ENCODE results near the gene P4HTM.
A peak's percentile ranks its signal among the peaks of the same experiment; 100 is the strongest.

The P4HTM gene

DNA sequence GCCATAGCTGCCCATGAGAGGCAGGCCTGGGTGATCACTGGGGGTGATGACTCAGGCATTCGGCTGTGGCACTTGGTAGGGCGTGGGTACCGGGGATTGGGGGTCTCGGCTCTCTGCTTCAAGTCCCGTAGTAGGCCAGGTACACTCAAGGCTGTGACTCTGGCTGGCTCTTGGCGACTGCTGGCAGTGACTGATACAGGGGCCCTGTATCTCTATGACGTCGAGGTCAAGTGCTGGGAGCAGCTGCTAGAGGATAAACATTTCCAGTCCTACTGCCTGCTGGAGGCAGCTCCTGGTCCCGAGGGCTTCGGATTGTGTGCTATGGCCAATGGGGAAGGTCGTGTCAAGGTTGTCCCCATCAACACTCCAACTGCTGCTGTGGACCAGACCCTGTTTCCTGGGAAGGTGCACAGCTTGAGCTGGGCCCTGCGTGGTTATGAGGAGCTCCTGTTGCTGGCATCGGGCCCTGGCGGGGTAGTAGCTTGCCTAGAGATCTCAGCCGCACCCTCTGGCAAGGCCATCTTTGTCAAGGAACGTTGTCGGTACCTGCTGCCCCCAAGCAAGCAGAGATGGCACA lies 22.5 kb downstream of the P4HTM start:
- DNase-seq, result no peak

DNA sequence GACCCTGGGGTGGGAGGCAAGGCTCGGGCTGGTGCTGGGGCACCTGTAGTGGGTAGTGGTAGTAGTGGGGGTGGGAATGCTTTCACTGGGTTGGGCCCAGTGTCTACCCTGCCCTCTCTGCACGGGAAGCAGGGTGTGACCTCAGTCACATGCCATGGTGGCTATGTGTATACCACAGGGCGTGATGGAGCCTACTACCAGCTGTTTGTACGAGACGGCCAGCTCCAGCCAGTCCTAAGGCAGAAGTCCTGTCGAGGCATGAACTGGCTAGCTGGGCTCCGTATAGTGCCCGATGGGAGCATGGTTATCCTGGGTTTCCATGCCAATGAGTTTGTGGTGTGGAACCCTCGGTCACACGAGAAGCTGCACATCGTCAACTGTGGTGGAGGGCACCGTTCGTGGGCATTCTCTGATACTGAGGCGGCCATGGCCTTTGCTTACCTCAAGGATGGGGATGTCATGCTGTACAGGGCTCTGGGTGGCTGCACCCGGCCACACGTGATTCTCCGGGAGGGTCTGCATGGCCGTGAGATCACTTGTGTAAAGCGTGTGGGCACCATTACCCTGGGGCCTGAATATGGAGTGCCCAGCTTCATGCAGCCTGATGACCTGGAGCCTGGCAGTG lies 23.2 kb downstream of the P4HTM start:
- DNase-seq, result no peak

DNA sequence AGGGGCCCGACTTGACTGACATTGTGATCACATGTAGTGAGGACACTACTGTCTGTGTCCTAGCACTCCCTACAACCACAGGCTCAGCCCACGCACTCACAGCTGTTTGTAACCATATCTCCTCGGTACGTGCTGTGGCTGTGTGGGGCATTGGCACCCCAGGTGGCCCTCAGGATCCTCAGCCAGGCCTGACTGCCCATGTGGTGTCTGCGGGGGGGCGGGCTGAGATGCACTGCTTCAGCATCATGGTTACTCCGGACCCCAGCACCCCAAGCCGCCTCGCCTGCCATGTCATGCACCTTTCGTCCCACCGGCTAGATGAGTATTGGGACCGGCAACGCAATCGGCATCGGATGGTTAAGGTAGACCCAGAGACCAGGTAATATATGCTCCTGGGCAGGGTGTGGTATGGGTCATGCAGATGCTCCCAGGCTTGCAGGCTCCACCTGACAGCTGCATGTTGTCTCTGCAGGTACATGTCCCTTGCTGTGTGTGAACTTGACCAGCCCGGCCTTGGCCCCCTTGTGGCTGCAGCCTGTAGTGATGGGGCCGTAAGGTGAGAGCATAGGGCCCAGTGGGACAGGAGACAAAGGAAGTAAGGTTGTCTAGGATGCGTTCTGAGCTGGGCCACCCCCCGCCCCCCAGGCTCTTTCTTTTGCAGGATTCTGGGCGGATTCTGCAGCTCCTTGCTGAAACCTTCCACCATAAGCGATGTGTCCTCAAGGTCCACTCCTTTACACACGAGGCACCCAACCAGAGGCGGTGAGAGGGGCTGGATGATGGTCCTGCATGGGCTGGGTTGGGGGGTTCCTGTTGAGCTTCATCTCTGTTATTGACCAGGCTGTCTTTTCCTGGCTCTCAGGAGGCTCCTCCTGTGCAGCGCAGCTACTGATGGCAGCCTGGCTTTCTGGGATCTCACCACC lies 24.0 kb downstream of the P4HTM start:
- DNase-seq, result no peak

DNA sequence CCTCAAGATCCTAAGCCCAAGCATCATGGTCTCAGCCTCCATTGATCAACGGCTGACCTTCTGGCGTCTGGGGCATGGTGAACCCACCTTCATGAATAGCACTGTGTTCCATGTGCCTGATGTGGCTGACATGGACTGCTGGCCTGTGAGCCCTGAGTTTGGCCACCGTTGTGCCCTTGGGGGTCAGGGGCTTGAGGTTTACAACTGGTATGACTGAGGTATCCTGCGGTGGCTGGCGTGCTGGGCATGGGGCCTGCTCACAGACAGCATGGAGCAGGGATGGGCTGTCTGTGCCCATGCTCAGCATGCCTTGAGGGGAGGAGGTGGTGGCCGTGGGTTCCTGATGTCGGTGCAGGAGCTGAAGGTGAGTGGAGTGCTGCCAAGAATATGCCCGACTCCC lies 25.0 kb downstream of the P4HTM start:
- no peak for DNase-seq

DNA sequence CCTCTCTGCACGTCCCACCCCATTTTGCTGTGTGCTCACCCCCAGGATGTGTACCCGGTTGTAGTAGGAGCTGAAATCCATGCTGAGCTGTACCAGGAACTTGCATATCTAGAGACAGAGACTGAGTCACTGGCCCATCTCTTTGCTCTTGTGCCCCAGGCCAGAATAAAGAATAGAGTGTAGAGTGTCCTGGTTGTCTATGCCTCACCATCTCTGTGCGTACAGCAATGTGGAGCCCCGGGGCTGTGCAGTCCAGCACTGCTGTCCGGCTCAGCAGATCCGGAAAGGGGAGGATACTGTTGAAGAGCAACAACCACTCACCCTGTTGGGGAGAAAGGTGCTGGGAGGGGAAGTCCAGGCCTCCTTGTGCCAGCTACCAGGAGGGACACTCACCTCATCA lies 25.7 kb downstream of the P4HTM start:
- DNase-seq, result no peak

DNA sequence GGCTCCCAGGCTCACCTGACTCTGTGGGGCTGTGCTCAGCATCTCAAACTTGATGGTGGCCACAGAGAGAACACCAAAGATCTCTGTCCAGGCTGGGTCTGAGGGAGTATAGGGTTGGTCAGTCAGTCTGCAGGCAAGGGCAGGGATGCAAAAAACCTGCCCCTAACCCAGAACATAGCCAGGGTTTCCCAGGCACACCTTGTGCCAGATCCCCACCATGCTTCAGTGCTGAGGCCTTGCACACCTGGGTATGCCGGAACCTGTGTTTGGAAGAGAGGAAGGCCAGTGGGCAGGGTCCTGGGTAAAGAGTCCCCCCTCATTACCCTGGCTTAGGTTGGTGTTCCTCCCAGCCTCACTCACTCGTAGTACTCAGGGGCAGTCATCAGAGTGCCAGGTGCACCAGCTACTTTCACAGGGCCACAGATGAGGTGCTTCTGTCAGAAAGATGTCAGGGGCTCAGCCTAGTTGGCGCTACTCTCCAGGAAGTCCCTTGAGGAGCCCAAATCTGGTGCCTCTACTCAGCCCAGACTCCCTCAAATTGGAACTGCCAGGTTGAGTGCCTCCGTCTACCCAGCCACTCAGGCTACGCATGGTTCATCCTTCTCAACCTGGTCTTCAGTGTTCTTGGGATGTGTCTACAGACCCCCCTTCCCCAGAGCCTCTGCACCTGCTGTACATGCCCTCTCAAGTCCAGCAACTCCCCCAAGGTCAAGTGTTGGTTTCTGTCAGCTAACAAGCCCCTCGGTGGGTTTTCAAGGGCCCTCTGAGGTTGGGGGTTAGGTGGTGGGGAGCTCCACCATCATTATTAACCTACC lies 26.6 kb downstream of the P4HTM start:
- no peak for DNase-seq

DNA sequence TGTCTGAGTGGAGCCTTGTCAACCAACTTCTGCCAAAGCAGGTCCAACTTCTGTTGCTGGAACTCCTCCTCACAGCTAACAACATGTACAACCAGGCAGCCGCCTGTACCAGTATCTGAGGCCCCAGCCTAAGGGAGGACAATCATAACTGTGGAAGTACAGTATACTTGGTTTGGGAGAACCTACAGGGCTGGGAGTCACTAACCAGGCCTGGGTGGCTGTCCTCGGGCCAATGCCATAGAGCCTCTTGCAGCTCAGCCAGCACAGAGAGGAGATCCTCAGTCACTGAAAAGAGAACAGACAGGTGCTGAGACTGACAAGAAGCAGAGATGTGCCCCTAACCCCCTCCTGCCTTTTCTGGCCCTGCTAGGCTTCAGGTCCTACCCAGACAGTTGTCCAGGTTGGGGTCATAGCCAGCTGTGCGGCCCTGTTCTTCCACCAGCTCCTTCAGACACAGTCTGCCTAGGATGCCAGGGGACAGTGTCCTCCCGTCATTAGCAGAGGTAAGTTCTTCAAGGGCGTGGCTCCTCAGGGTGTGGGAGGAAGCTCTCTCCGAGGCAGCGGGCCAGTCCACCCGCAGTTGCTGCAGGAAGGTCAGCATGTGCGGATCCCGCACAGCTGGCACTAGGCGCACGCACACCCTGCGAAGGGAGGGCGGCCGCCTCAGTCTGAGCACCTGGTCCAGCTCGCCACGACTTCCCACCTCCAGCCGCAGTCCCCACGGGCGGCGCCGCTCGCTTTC lies 27.4 kb downstream of the P4HTM start:
- DNase-seq, result no peak

DNA sequence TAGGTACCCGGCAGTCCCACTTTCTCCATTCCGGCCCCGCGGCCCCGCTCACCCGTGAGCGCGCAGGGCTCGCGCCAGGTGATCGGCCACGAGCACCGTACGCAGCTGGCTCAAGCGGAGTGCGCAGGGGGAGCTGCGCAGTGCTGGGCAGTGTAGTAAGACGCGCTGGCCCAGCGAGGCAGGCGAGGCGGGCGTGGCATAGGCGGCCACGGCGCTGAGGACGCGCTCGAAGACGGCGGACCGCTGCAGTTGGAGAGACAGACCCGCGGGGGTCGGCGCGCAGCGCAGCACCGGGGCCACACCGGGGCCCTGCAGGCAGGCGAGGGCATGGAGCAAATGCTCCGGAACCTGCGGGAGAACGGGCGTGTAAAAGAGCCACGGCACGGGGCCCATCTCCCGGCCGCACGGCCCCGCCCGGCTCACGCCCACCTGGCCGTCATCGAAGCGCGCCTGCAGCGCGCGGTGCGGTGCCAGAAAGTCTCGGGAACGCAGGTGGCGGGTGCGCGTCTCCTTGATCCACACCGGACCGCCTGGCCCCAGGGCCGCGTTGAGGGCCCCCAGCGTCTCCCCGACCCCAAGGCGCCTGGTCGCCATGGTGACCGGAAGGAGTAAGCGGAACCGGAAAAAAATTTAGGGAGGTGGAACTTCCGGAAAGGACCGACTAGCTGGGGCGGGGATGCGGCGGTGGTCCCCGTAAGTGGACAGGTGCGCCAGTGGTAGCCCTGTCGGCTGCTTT lies 28.1 kb downstream of the P4HTM start, which contains the start of gene DALRD3:
DALRD3 (minus strand) TSS at position 610 of the 736 bp plus-strand sequence; CDS start at position 594, 16 bp downstream.
- peak; percentile 58 for DNase-seq

DNA sequence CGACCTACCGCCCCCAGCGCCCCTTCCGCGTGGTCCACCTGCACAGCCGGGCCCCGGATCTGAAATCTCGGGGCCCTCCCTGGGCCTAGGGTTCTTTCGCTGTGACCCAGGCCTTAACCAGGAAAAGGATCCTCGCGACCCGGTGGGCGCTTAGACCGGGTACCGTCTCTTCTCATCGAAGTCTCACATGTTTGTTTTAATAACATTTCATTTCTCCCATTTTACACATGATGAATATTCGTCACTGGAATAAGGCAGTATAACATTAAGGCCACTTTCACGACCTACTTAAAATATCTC lies 28.6 kb downstream of the P4HTM start:
- DNase-seq, result peak; percentile 58

DNA sequence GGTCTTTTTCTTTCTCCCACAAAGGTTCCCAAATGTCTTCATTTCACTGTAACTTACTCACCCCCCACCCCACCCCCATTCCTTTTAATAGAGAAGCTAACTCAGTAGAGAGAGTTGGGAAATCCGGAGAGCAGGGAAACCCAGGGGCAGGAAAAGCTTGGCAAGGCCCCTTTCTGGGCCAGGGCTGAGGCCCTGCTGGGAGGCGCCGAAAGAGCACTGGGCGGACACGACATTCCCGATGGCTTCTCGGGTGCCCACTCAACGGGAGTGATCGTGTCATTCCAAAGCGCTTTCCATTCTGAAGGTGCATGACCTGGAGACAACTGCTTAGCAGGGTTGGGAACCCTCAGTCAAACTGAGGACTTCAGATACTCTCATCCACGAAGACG lies 29.9 kb downstream of the P4HTM start:
- DNase-seq, result no peak

DNA sequence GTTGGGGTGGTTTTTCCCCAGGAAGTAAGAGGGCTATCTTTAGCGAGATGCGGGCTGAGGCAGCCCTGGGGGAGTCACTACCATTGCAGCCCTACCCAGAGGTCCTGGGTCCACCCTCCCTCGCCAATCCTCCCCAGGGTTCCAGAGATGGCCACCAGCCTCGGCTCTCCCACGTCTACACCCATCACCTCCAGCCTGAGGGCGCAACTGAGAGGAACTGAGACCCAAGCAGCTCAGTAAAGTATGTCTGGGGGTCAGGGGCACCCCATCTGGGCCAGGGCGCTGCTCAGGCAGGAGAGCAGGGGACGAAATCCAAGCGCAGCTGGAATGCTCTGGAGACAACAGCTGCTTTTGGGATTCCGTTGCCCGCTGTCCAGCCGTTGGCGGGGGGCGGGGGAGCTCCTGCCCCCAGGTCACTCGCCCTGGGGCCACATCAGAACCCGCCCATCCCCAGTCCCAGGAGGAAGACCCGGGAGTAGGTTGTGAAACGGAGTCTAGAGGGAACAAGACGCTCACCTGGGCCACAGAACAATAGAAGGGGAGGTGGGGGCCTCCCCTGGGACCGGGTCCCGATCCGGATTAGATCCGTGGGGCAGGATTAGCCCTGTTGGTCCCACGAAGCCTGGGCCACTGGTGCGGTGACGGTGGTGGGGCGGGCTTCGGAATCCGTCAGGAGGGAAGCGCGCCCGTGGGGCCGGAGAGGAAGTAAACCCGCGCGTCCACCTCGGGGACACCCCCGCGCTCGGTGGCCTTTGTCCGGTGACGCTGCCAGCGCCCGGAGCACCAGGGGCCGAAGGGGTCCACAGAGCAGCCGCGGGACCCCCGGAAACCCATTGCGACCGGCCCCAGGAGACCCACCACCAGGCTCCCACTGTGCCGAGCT lies 30.5 kb downstream of the P4HTM start:
- no peak for DNase-seq

DNA sequence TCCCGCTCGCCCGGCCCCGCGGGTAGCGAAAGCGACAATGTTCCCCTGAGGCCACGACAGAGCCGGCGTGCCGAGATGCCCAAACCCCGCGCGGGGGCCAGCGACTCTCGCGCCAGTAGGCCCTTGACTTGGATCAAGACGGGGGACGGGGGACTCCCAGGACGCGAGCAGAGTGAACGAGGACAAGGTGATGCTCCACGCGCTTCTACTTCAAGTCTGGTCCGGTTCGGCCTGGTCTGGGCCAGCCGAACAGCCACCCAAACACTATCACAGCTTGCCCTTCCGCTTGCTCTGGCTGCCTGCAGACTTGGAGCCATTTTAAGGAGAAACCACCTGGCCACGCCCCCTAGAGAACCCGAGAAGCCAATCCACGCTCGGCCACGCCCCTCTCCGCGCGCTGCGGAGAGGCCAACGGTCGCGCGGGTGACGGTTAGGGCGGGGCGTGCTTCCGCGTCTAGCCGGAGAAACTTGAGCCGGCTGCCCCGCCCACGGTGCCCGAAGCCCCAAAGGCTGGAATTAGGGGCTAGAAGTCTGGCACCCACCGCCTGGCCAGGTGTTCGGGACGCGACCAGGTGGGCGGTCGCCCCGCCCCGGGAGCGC lies 31.3 kb downstream of the P4HTM start:
- peak; percentile 98 for DNase-seq

DNA sequence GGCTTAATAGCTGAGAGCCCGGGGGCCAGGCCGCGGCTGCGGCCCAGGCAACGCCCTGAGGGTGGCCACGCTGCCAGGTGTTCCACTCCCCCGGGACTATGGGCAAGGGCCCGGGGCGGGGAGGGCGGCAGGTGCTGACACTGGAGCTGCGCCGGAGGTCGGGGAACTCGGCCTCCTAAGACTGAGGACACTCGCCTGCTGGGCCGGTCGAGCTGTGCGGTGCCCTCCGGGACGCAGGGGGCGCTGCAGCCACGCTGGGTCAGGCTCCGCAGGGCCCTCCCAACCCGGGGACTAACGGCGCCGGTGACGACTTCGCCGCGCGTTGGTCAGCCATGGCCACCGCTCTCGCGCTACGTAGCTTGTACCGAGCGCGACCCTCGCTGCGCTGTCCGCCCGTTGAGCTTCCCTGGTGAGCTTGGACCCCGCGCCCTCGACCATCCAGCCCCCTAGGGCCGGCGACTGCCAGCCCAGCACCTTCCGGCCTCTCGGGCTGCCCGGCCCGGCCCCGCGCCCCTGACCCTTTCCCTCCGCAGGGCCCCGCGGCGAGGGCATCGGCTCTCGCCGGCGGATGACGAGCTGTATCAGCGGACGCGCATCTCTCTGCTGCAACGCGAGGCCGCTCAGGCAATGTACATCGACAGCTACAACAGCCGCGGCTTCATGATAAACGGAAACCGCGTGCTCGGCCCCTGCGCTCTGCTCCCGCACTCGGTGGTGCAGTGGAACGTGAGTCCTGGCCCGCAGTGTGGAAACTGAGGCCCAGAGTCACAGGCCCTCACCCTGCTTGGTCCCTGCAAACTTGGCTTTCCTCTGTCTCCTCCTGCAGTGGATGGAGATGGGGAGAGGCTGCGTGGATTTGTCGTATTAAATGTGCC lies 32.0 kb downstream of the P4HTM start, which contains the start of gene NDUFAF3:
NDUFAF3 (plus strand) TSS at position 309 of the 875 bp plus-strand sequence; CDS start at position 333, 24 bp downstream.
- DNase-seq, result peak; percentile 77

DNA sequence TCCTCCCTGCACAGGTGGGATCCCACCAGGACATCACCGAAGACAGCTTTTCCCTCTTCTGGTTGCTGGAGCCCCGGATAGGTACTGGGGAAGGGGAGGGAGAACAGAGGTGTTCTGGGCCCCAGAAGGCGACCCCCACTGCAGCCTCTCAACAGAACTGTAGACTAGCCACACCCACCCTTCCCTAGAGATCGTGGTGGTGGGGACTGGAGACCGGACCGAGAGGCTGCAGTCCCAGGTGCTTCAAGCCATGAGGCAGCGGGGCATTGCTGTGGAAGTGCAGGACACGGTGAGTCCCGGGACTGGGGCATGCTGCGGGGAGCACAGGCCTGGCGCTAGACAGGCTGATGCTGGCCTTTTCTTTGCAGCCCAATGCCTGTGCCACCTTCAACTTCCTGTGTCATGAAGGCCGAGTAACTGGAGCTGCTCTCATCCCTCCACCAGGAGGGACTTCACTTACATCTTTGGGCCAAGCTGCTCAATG lies 32.7 kb downstream of the P4HTM start:
- no peak for DNase-seq

DNA sequence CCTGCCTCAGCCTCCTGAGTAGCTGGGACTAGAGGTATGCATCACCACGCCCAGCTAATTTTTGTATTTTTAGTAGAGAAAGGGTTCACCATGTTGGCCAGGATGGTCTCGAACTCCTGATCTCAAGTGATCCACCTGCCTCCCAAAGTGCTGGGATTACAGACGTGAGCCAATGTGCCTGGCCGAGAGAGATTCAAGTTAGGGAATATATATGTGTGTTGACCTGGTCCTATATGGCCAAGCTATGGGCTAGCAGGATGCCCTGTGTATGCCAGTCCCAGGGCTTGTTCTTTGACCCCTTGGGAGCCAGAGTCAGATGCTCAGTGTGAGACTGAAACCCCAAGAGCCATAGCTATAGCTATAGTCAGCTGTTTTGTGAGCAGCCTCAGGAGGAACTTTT lies 33.7 kb downstream of the P4HTM start:
- no peak for DNase-seq

DNA sequence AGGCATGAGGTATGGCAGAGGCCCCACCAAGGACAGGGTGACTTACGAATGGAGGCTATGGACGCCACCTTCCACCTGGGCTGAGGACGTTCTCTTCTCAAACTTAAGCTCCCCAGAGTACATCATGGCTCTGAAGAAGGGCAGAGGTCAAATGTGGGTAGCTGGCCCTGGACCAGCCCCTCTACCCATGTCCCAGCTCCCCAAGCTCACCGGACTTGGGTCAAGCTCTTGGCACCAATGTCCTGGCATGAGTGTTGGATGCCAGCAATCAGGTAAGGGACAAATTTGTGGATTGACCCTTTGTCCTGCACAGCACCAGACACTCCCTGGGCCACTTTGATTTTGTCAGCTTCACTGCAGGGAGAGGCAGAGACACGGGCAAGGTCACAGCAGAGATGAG lies 34.4 kb downstream of the P4HTM start:
- no peak for DNase-seq

DNA sequence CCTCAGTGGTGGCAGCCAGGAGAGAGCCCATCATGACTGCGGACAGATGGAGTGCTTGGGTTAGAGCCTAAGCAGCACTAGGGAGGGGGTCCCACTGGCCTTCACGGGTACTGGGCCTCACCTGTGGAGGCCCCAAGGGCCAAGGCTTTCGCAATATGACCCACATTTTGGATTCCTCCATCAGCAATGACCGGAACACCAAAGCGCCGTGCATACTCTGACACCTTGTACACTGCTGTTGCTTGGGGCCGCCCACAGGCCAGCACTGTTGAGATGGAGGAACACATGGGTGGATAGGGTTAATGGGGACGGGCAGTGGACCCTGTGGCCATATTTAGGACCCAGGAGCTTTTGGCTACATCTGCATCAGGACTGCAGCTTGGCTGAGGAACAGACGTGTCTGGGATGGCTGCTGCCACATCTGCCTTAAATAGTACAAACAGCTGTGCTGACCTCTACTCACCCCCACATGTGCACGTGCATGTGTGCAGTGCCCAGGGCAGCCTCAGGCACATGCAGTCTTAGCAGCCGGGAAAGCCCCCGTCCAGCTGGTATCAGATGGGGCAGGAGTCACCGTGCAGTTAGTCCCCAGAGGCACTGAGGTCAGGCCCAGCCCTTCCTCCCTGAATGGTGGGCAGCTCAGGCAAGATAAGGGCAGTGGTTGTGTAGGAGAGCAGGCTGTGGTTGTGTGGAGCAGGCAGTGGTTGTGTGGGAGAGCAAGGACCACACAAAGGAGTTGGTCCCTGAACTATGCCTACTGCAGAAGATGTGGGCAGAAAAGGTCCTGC lies 35.2 kb downstream of the P4HTM start:
- DNase-seq, result no peak
